NB4 (cell line): Measurements from ENCODE around the gene IFI16.

Experiments
- MYC ChIP-seq: IDR thresholded peaks from 2 replicates; pipeline ENCODE4 v1.6.1; 2011; ENCODE audit warnings: low read depth, low read length
- POLR2A ChIP-seq: IDR thresholded peaks from 2 replicates; pipeline ENCODE4 v1.6.1; 2011; ENCODE audit warnings: mild to moderate bottlenecking; ENCODE audit not compliant: insufficient read length; ENCODE audit errors: extremely low read depth
- TF ChIP-seq, protein P1 (sequence below): IDR thresholded peaks from one replicate; pipeline ENCODE4 v1.5.1; 2012; ENCODE audit warnings: low read depth, low read length
- TF ChIP-seq, protein P2 (sequence below): IDR thresholded peaks from 2 replicates; pipeline ENCODE4 v1.6.1; 2011; ENCODE audit warnings: low read depth, low read length

DNA sequence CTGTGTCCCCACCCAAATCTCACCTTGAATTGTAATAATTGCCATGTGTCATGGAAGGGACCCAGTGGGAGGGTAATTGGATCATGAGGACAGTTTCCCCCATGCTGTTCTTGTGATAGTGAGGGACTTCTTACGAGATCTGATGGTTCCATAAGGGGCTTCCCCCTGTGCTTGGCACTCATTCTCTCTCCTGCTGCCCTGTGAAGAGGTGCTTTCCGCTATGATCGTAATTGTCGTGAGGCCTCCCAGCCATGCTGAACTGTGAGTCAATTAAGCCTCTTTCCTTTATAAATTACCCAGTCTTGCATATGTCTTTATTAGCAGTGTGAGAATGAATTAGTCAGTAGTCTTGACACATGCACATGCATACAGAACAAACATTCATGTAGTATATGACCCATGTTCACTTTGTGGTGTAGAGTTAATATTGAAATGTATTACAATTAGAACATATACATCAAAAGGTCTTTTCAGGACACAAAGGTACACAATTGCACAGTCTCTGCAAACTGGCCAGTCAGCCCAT is 16.9 kb upstream of the IFI16 start:
- TF ChIP-seq POLR2A (no peak), MYC (no peak)
- TF ChIP-seq, protein P1, sequence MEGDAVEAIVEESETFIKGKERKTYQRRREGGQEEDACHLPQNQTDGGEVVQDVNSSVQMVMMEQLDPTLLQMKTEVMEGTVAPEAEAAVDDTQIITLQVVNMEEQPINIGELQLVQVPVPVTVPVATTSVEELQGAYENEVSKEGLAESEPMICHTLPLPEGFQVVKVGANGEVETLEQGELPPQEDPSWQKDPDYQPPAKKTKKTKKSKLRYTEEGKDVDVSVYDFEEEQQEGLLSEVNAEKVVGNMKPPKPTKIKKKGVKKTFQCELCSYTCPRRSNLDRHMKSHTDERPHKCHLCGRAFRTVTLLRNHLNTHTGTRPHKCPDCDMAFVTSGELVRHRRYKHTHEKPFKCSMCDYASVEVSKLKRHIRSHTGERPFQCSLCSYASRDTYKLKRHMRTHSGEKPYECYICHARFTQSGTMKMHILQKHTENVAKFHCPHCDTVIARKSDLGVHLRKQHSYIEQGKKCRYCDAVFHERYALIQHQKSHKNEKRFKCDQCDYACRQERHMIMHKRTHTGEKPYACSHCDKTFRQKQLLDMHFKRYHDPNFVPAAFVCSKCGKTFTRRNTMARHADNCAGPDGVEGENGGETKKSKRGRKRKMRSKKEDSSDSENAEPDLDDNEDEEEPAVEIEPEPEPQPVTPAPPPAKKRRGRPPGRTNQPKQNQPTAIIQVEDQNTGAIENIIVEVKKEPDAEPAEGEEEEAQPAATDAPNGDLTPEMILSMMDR: no peak
- TF ChIP-seq, protein P2, sequence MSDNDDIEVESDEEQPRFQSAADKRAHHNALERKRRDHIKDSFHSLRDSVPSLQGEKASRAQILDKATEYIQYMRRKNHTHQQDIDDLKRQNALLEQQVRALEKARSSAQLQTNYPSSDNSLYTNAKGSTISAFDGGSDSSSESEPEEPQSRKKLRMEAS: no peak
